WTC11 (cell line): ENCODE measurements around the gene YIF1A. TPM values are rescaled to one million over a fixed set of nuclear protein-coding genes. Genes with fewer than 3 reads are reported as not detected.
"Not testable (repeated sequence)": the region's sequence is repeated elsewhere in the genome, so short reads cannot be mapped to it uniquely, and the experiment has no call there.

Source experiments
- ATAC-seq: fragments of 200-7000 bp; cut with Tn5 transposase; 2 replicates; pipeline ENCODE4 v1.10.0; 2021; ENCODE audit warnings: mild to moderate bottlenecking, moderate library complexity
- CTCF ChIA-PET: fragments of 300-600 bp; sonication (Branson Sonifier 250); formaldehyde crosslinking; loops from one replicate; lab custom pipeline; 2021; ENCODE audit warnings: antibody characterized with exemption; lab: Charles Lee
- POLR2A ChIA-PET: fragments of 350-600 bp; sonication (Branson Sonifier 250); formaldehyde crosslinking; loops from one replicate; lab custom pipeline; 2021; ENCODE audit warnings: antibody characterized with exemption; lab: Charles Lee
- DNase-seq: peaks from one replicate; pipeline ENCODE4 v3.0.0; 2021; ENCODE audit warnings: low spot score
- H3K27ac Mint-ChIP-seq: 2 replicates; pipeline ENCODE4 v1.8.0; 2021; ENCODE audit warnings: mixed read lengths
- H3K27me3 Mint-ChIP-seq: 2 replicates; pipeline ENCODE4 v1.8.0; 2021; ENCODE audit warnings: low read depth, mild to moderate bottlenecking, moderate library complexity, mixed read lengths
- H3K36me3 Mint-ChIP-seq: 2 replicates; pipeline ENCODE4 v1.8.0; 2021; ENCODE audit warnings: mixed read lengths
- H3K4me1 Mint-ChIP-seq: 2 replicates; pipeline ENCODE4 v1.8.0; 2022; ENCODE audit warnings: mixed read lengths
- H3K4me3 Mint-ChIP-seq: 2 replicates; pipeline ENCODE4 v1.8.0; 2021; ENCODE audit warnings: mild to moderate bottlenecking, moderate library complexity, mixed read lengths
- H3K9me3 Mint-ChIP-seq: 2 replicates; pipeline ENCODE4 v1.8.0; 2021; ENCODE audit warnings: mixed read lengths
- ATF1 ChIP-seq: sonication (generic); formaldehyde crosslinking; IDR thresholded peaks from 2 replicates; pipeline ENCODE4 v1.8.1; 2023; ENCODE audit warnings: mild to moderate bottlenecking, moderate library complexity, missing genetic modification reagents
- CREB1 ChIP-seq: sonication (generic); formaldehyde crosslinking; IDR thresholded peaks from 2 replicates; pipeline ENCODE4 v1.8.0; 2023; ENCODE audit warnings: mild to moderate bottlenecking, missing genetic modification reagents
- FOXP1 ChIP-seq: sonication (generic); formaldehyde crosslinking; IDR thresholded peaks from 2 replicates; pipeline ENCODE4 v1.8.0; 2022; ENCODE audit warnings: missing genetic modification reagents, mild to moderate bottlenecking, moderate library complexity, borderline replicate concordance
- NFATC4 ChIP-seq: fragments of 250-450 bp; sonication (Bioruptor Pico); IDR thresholded peaks from 2 replicates; pipeline ENCODE4 v1.9.0; 2021; ENCODE audit warnings: mild to moderate bottlenecking
- NFE2L1 ChIP-seq: sonication (generic); formaldehyde crosslinking; IDR thresholded peaks from 2 replicates; pipeline ENCODE4 v1.8.1; 2023; ENCODE audit warnings: missing genetic modification reagents
- SMAD4 ChIP-seq: sonication (generic); formaldehyde crosslinking; IDR thresholded peaks from 2 replicates; pipeline ENCODE4 v1.8.0; 2022; ENCODE audit warnings: mild to moderate bottlenecking, missing genetic modification reagents
- SP1 ChIP-seq: sonication (generic); formaldehyde crosslinking; conservative IDR thresholded peaks from 2 replicates; pipeline ENCODE4 v1.8.1; 2022; ENCODE audit warnings: missing genetic modification reagents
- total RNA-seq: library from RNA; stranded (reverse); gene quantifications from 3 replicates; pipeline ENCODE4 v1.2.3, GENCODE V29; 2021
- TF ChIP-seq, protein P1 (sequence below): sonication (generic); formaldehyde crosslinking; IDR thresholded peaks from 2 replicates; pipeline ENCODE4 v1.8.1; 2023; ENCODE audit warnings: mild to moderate bottlenecking, missing genetic modification reagents
- TF ChIP-seq, protein P2 (sequence below): sonication (generic); formaldehyde crosslinking; IDR thresholded peaks from 2 replicates; pipeline ENCODE4 v1.8.1; 2023; ENCODE audit warnings: mild to moderate bottlenecking, missing genetic modification reagents, moderate library complexity
- TF ChIP-seq, protein P3 (sequence below): sonication (generic); formaldehyde crosslinking; IDR thresholded peaks from 2 replicates; pipeline ENCODE4 v1.8.0; 2023; ENCODE audit warnings: missing genetic modification reagents, mild to moderate bottlenecking, borderline replicate concordance
- TF ChIP-seq, protein P4 (sequence below): sonication (generic); formaldehyde crosslinking; IDR thresholded peaks from 2 replicates; pipeline ENCODE4 v1.8.1; 2022; ENCODE audit warnings: mild to moderate bottlenecking, missing genetic modification reagents, moderate library complexity, borderline replicate concordance
- TF ChIP-seq, protein P5 (sequence below): sonication (generic); formaldehyde crosslinking; IDR thresholded peaks from 2 replicates; pipeline ENCODE4 v1.8.0; 2022; ENCODE audit warnings: mild to moderate bottlenecking, missing genetic modification reagents
- TF ChIP-seq, protein P6 (sequence below): fragments of 250-450 bp; sonication (Bioruptor Pico); IDR thresholded peaks from 2 replicates; pipeline ENCODE4 v1.8.0; 2021; ENCODE audit warnings: mild to moderate bottlenecking

The YIF1A gene
- total RNA-seq, 1 experiment from 2014 or later, result 86.9 TPM

DNA sequence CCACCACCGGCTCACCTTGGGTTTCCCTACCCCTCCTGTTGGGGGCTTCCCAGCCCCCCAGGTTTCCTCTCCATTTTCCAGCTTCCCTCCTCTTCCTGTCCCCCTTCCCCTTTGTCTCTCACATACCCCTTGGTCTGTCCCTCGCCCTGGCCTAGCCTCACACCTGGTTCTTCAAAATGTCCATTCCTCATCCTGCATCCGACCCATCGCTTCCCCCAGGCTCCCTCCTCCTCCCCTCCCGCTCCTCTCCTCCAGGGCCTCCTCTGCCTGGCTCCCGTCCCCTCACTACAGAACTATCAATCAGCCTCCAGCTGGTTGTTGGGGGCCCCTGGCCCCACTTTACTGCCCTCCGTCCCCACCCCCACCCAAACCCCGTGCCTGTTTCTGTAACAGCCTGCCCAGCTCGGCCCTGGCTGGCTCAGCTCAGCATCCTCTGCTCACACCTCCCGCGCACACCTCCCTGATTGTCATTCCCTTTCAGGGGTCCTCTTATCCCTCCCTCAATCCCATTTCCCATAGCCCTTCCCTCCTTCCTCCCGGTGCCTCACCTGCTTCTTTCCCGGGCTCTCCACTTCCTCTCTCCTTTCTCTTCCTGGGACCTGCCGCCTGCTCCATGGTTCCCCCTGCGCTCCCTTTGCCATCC, 9.7 kb downstream of the YIF1A start (continued):
- TF ChIP-seq, protein P1, sequence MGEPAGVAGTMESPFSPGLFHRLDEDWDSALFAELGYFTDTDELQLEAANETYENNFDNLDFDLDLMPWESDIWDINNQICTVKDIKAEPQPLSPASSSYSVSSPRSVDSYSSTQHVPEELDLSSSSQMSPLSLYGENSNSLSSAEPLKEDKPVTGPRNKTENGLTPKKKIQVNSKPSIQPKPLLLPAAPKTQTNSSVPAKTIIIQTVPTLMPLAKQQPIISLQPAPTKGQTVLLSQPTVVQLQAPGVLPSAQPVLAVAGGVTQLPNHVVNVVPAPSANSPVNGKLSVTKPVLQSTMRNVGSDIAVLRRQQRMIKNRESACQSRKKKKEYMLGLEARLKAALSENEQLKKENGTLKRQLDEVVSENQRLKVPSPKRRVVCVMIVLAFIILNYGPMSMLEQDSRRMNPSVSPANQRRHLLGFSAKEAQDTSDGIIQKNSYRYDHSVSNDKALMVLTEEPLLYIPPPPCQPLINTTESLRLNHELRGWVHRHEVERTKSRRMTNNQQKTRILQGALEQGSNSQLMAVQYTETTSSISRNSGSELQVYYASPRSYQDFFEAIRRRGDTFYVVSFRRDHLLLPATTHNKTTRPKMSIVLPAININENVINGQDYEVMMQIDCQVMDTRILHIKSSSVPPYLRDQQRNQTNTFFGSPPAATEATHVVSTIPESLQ (CRISPR knock-in tag), result no peak
- TF ChIP-seq, protein P2, sequence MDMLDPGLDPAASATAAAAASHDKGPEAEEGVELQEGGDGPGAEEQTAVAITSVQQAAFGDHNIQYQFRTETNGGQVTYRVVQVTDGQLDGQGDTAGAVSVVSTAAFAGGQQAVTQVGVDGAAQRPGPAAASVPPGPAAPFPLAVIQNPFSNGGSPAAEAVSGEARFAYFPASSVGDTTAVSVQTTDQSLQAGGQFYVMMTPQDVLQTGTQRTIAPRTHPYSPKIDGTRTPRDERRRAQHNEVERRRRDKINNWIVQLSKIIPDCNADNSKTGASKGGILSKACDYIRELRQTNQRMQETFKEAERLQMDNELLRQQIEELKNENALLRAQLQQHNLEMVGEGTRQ (CRISPR knock-in tag), result no peak
- TF ChIP-seq, protein P3, sequence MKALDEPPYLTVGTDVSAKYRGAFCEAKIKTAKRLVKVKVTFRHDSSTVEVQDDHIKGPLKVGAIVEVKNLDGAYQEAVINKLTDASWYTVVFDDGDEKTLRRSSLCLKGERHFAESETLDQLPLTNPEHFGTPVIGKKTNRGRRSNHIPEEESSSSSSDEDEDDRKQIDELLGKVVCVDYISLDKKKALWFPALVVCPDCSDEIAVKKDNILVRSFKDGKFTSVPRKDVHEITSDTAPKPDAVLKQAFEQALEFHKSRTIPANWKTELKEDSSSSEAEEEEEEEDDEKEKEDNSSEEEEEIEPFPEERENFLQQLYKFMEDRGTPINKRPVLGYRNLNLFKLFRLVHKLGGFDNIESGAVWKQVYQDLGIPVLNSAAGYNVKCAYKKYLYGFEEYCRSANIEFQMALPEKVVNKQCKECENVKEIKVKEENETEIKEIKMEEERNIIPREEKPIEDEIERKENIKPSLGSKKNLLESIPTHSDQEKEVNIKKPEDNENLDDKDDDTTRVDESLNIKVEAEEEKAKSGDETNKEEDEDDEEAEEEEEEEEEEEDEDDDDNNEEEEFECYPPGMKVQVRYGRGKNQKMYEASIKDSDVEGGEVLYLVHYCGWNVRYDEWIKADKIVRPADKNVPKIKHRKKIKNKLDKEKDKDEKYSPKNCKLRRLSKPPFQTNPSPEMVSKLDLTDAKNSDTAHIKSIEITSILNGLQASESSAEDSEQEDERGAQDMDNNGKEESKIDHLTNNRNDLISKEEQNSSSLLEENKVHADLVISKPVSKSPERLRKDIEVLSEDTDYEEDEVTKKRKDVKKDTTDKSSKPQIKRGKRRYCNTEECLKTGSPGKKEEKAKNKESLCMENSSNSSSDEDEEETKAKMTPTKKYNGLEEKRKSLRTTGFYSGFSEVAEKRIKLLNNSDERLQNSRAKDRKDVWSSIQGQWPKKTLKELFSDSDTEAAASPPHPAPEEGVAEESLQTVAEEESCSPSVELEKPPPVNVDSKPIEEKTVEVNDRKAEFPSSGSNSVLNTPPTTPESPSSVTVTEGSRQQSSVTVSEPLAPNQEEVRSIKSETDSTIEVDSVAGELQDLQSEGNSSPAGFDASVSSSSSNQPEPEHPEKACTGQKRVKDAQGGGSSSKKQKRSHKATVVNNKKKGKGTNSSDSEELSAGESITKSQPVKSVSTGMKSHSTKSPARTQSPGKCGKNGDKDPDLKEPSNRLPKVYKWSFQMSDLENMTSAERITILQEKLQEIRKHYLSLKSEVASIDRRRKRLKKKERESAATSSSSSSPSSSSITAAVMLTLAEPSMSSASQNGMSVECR (CRISPR knock-in tag), result no peak
- TF ChIP-seq NFE2L1 (CRISPR knock-in tag) (no peak), SMAD4 (no peak)

DNA sequence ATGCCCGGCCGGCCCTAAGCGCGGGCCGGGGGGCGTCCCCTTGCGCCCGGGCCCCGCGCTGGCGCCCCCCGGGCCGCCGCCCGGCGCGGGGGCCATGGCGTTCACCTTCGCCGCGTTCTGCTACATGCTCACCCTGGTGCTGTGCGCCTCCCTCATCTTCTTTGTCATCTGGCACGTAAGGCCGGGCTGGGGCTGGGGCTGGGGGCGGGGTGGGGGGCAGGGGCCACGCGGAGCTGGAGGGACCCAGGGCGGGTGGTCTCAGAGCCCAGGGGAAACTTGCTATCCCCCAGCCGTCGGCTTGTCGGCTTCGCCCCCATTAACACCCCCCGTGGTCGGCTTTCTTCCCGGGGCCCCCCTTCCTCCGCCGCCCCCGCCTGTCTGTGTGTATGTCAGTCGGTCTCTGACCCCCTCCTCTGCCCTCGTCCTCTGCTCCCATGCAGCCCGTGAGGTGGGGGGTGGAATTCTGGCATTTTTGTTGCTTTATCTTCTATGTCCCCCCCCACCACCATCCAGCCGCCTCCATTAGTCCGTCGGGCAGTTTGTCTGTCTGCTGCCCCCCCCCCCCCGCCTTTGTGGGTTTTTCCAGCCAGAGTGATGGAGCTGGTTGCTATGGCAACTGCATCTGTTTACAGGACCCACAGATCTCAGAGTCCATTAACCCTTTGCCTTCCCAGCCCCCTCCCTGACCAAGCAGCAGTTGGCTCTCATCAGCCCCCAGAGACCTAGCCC, 10.4 kb downstream of the YIF1A start:
- TF ChIP-seq CREB1 (CRISPR knock-in tag), result no peak
- CTCF ChIA-PET, result interaction anchor here (0.6 to 2.5 kb wide), 9 partner anchors 11 to 140 kb away, joined by 3 to 15 read pairs (median 5); partner anchors contain the start of gene YIF1A
- H3K4me3 Mint-ChIP-seq, result peak overlapping the region; percentile 65
- H3K27me3 Mint-ChIP-seq, result peaks cover 22% of the 10 kb centered on the region
- no peak for ATAC-seq
- POLR2A ChIA-PET, result no interaction called here
- H3K27ac Mint-ChIP-seq, result no peak overlapping the region
- H3K36me3 Mint-ChIP-seq, result peaks cover 8% of the 10 kb centered on the region
- DNase-seq, result no peak
- H3K9me3 Mint-ChIP-seq, result no peaks in the 10 kb centered on the region
- peaks cover 24% of the 10 kb centered on the region for H3K4me1 Mint-ChIP-seq

DNA sequence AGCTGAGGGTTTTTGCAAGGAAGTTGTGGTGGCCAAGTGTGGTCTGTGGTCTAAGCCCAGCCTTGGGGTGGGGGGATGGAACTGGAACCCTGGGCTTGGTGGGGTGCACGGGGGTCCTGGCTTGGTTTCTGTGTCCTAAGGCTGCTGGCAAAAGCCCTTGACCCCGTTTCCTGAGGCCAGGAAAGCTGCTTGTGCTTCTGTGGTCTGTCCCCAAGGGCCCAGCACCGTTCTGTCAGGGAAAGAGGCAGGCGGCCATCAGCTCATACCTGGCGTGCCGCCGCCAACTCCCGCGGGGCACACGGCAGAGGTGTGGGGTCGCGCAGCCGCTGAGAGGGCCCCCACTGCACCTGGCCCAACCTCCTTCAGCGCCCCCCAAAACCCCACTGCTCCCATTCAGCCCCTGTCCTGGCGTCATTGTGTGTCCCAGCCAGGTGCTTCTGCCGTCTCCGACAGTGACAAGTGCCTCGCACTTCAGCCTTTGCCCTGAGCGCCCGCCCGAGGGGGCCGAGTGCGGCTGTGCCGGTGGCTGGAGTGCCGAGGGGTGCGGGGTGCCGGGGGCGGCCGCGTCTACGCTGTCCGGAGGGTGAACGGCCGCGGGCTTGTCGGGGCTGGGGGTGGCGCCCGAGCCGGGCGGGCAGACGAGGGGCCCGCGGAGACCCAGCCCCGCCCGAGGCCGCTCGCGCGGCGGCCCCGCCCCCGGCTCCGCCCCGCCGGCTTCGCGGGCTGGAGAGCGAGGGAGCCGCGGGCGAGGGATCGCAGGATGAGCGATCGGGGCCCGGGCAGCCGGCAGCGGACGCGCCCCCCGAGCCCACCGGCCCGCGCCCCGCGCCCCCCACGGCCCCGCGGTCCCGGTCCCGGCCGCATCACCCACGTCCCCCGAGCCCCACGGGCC, 11.2 kb downstream of the YIF1A start, which contains the start of gene CNIH2:
CNIH2 (plus strand) TSS at position 705 of the 892 bp plus-strand sequence. CDS start 282 bp downstream, outside the sequence.
- Mint-ChIP-seq H3K27ac (no peak within 1 kb of the TSS), H3K27me3 (peaks cover 22% of the 10 kb centered on the region)
- CTCF ChIA-PET, result interaction anchor here (0.9 to 1.5 kb wide), 5 partner anchors 10 to 55 kb away, joined by 3 to 7 read pairs (median 5); partner anchors contain the start of genes RAB1B and YIF1A

DNA sequence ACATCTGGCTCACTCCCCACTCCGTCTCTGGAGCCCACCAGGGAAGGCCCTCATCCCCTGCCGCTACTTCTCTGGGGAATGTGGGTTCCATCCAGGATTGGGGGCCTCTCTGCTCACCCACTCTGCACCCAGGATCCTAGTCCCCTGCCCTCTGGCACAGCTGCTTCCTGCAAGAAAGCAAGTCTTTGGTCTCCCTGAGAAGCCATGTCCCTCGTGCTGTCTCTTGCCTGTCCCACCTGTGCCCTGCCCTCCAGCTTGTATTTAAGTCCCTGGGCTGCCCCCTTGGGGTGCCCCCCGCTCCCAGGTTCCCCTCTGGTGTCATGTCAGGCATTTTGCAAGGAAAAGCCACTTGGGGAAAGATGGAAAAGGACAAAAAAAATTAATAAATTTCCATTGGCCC, 11.9 kb downstream of the YIF1A start:
- POLR2A ChIA-PET, result interaction anchor here (0.7 to 1.2 kb wide), 2 partner anchors 8 to 9 kb away, joined by 3 to 4 read pairs; no protein-coding TSS in a partner anchor
- peaks cover 22% of the 10 kb centered on the region for H3K27me3 Mint-ChIP-seq
- not testable (repeated sequence) for H3K27ac Mint-ChIP-seq, DNase-seq, ATAC-seq, H3K9me3 Mint-ChIP-seq
- peaks cover 15% of the 10 kb centered on the region for H3K4me1 Mint-ChIP-seq
- peak overlapping the region; percentile 48; the same call in 1 of the 2 replicates for H3K4me3 Mint-ChIP-seq
- CTCF ChIA-PET, result interaction anchor here (0.9 to 1.5 kb wide), 5 partner anchors 9 to 54 kb away, joined by 3 to 7 read pairs (median 5); partner anchors contain the start of genes RAB1B and YIF1A
- peaks cover 21% of the 10 kb centered on the region for H3K36me3 Mint-ChIP-seq

More for the DNA sequence above, 11.2 kb downstream of the YIF1A start, which contains the start of gene CNIH2:
- POLR2A ChIA-PET, result interaction anchor here (0.7 to 1.2 kb wide), 2 partner anchors 9 to 10 kb away, joined by 3 to 4 read pairs; no protein-coding TSS in a partner anchor
- ATAC-seq (peak; percentile 28), DNase-seq (peak; percentile 59)
- Mint-ChIP-seq H3K36me3 (peaks cover 16% of the 10 kb centered on the region), H3K9me3 (no peaks in the 10 kb centered on the region), H3K4me3 (peak within 1 kb of the TSS; percentile 65), H3K4me1 (peaks cover 18% of the 10 kb centered on the region)
- TF ChIP-seq, protein P4, sequence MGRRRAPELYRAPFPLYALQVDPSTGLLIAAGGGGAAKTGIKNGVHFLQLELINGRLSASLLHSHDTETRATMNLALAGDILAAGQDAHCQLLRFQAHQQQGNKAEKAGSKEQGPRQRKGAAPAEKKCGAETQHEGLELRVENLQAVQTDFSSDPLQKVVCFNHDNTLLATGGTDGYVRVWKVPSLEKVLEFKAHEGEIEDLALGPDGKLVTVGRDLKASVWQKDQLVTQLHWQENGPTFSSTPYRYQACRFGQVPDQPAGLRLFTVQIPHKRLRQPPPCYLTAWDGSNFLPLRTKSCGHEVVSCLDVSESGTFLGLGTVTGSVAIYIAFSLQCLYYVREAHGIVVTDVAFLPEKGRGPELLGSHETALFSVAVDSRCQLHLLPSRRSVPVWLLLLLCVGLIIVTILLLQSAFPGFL (CRISPR knock-in tag), result no peak
- TF ChIP-seq, protein P5, sequence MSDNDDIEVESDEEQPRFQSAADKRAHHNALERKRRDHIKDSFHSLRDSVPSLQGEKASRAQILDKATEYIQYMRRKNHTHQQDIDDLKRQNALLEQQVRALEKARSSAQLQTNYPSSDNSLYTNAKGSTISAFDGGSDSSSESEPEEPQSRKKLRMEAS (CRISPR knock-in tag), result 0 out of 2 replicates have a peak, but pooled peaks have one; percentile 21
- TF ChIP-seq, protein P6, sequence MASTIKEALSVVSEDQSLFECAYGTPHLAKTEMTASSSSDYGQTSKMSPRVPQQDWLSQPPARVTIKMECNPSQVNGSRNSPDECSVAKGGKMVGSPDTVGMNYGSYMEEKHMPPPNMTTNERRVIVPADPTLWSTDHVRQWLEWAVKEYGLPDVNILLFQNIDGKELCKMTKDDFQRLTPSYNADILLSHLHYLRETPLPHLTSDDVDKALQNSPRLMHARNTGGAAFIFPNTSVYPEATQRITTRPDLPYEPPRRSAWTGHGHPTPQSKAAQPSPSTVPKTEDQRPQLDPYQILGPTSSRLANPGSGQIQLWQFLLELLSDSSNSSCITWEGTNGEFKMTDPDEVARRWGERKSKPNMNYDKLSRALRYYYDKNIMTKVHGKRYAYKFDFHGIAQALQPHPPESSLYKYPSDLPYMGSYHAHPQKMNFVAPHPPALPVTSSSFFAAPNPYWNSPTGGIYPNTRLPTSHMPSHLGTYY, result no peak
- TF ChIP-seq ATF1 (CRISPR knock-in tag) (0 out of 2 replicates have a peak, but pooled peaks have one; percentile 22), SP1 (CRISPR knock-in tag) (0 out of 2 replicates have a peak, but pooled peaks have one; percentile 32), NFATC4 (CRISPR knock-in tag) (peak; percentile 64; the same call in 1 of the 2 replicates), FOXP1 (CRISPR knock-in tag) (0 out of 2 replicates have a peak, but pooled peaks have one; percentile 20)
